GM12878 (cell line): ENCODE data around the gene SRM. TPM values are rescaled to one million over a fixed set of nuclear protein-coding genes. Genes with fewer than 3 reads are reported as not detected.
"Not testable (repeated sequence)": the region's sequence is repeated elsewhere in the genome, so short reads cannot be mapped to it uniquely, and the experiment has no call there.

Experiments used
- ATAC-seq: fragments of 200-7000 bp; cut with Tn5 transposase; 3 replicates; pipeline ENCODE4 v1.9.1; 2020; ENCODE audit warnings: mild to moderate bottlenecking, moderate library complexity
- BruUV-seq: library from RNA; stranded (reverse); fragments of 400-500 nt; replicated peaks from 2 replicates; lab custom pipeline; 2021; lab: Mats Ljungman, UMichigan
- CTCF ChIA-PET: fragments of 300-600 bp; sonication (Branson Sonifier 250); formaldehyde crosslinking; extraction: SDS; loops from one replicate; lab custom pipeline; 2021; ENCODE audit warnings: inconsistent platforms; lab: Yijun Ruan, JAX
- POLR2A ChIA-PET: fragments of 350-600 bp; formaldehyde crosslinking; extraction: SDS; loops from one replicate; lab custom pipeline; 2021; ENCODE audit warnings: inconsistent platforms; lab: Charles Lee
- RAD21 ChIA-PET: fragments of 300-600 bp; sonication (Branson Sonifier 250); formaldehyde crosslinking; loops from one replicate; lab custom pipeline; 2023; ENCODE audit warnings: antibody characterized with exemption; ENCODE audit not compliant: unreplicated experiment; lab: Charles Lee
- SMC1A ChIA-PET: fragments of 300-600 bp; sonication (Branson Sonifier 250); formaldehyde crosslinking; loops from one replicate; lab custom pipeline; 2023; ENCODE audit not compliant: unreplicated experiment, uncharacterized antibody; lab: Charles Lee
- DNase-seq: peaks from one replicate; pipeline ENCODE4 v3.0.0-alpha.2; 2011; ENCODE audit warnings: low read depth, low spot score
- FAIRE-seq: peaks from 3 replicates; lab custom pipeline; 2011; peaks lifted over from hg19 to GRCh38; lab: Jason Lieb, UNC
- H2AFZ ChIP-seq: 2 replicates; pipeline ENCODE4 v1.6.0; 2011; ENCODE audit warnings: low read depth, low read length, control low read depth; ENCODE audit not compliant: control insufficient read depth
- H3K27ac ChIP-seq: 2 replicates; pipeline ENCODE4 v1.5.1; 2011; ENCODE audit warnings: control low read depth; ENCODE audit not compliant: control insufficient read depth, insufficient read depth
- H3K27me3 ChIP-seq, 2 experiments: replicated peaks in 1 of 2; 2 replicates each; pipeline versions ENCODE4 v1.6.0 to v1.6.1; 2011; ENCODE audit warnings: low read length in 1 of 2; ENCODE audit not compliant: control insufficient read depth in 2 of 2, insufficient read depth in 2 of 2
- H3K36me3 ChIP-seq, 2 experiments: 2 replicates each; pipeline ENCODE4 v1.5.1; 2011; ENCODE audit warnings: low read length in 1 of 2; ENCODE audit not compliant: control insufficient read depth in 2 of 2, insufficient read depth in 2 of 2
- H3K4me1 ChIP-seq: 2 replicates; pipeline ENCODE4 v1.6.1; 2011; ENCODE audit warnings: mild to moderate bottlenecking, low read length, moderate library complexity, mixed read lengths; ENCODE audit not compliant: control insufficient read depth, insufficient read depth
- H3K4me2 ChIP-seq: 2 replicates; pipeline ENCODE4 v1.6.0; 2011; ENCODE audit warnings: control low read depth; ENCODE audit not compliant: control insufficient read depth, insufficient read depth
- H3K4me3 ChIP-seq: fragments of 200-600 bp; sonication (generic); 2 replicates; pipeline ENCODE4 v1.5.1; 2016
- H3K79me2 ChIP-seq: 2 replicates; pipeline ENCODE4 v1.6.0; 2011; ENCODE audit warnings: low read length; ENCODE audit not compliant: control insufficient read depth, insufficient read depth
- H3K9ac ChIP-seq: 2 replicates; pipeline ENCODE4 v1.8.0; 2011; ENCODE audit warnings: low read length, control low read depth, mixed read lengths; ENCODE audit not compliant: control insufficient read depth, insufficient read depth
- H3K9me3 ChIP-seq: replicated peaks from 3 replicates; pipeline ENCODE4 v1.5.1; 2011; ENCODE audit warnings: mild to moderate bottlenecking, low read length; ENCODE audit not compliant: control insufficient read depth, insufficient read depth
- H4K20me1 ChIP-seq: 2 replicates; pipeline ENCODE4 v1.6.0; 2011; ENCODE audit not compliant: control insufficient read depth, insufficient read depth
- ATF2 ChIP-seq: IDR thresholded peaks from 2 replicates; pipeline ENCODE4 v1.6.1; 2012; ENCODE audit warnings: low read length, inconsistent platforms
- BHLHE40 ChIP-seq, 2 experiments: fragments of 450-650 bp in 1 of 2; IDR thresholded peaks; 2 replicates each; pipeline ENCODE4 v1.6.1; 2011 to 2017; ENCODE audit warnings: low read depth in 2 of 2, borderline replicate concordance in 1 of 2, improper control_type of control experiment in 1 of 2, low read length in 1 of 2, mild to moderate bottlenecking in 1 of 2
- IKZF1 ChIP-seq: fragments of 450-650 bp; conservative IDR thresholded peaks from 2 replicates; pipeline ENCODE4 v1.6.1; 2017; ENCODE audit warnings: antibody characterized with exemption, mild to moderate bottlenecking
- IKZF2 ChIP-seq, 2 experiments: fragments of 450-650 bp; IDR thresholded peaks; 2 replicates each; pipeline ENCODE4 v1.6.1; 2017; ENCODE audit warnings: mild to moderate bottlenecking in 2 of 2, moderate library complexity in 2 of 2
- JUNB ChIP-seq: IDR thresholded peaks from 2 replicates; pipeline ENCODE4 v1.6.1; 2016; ENCODE audit warnings: antibody characterized with exemption, mild to moderate bottlenecking
- NFIC ChIP-seq: IDR thresholded peaks from 2 replicates; pipeline ENCODE4 v1.6.1; 2012; ENCODE audit warnings: low read depth, mild to moderate bottlenecking, inconsistent platforms, low read length, moderate library complexity
- NR2F1 ChIP-seq: fragments of 450-650 bp; conservative IDR thresholded peaks from 2 replicates; pipeline ENCODE4 v1.6.1; 2017; ENCODE audit warnings: mild to moderate bottlenecking
- RELB ChIP-seq: fragments of 450-650 bp; IDR thresholded peaks from 2 replicates; pipeline ENCODE4 v1.6.1; 2017; ENCODE audit warnings: low read depth, mild to moderate bottlenecking, moderate library complexity
- SKIL ChIP-seq: fragments of 450-650 bp; IDR thresholded peaks from 2 replicates; pipeline ENCODE4 v1.6.1; 2017; ENCODE audit warnings: mild to moderate bottlenecking, low read depth, inconsistent platforms; ENCODE audit not compliant: poor library complexity, severe bottlenecking
- ZNF217 ChIP-seq: fragments of 450-650 bp; IDR thresholded peaks from 2 replicates; pipeline ENCODE4 v1.6.1; 2017; ENCODE audit warnings: antibody characterized with exemption, mild to moderate bottlenecking
- WGBS: methylation state at CpG from one replicate; pipeline ENCODE4 v1.1.6; 2016; ENCODE audit warnings: low lambda C conversion rate; ENCODE audit not compliant: insufficient replicate concordance, insufficient coverage; ENCODE audit errors: missing lambda C conversion rate; 5-methylcytosine and 5-hydroxymethylcytosine counted together
- in situ Hi-C: fragments of 300-500 bp; cut with MboI; formaldehyde crosslinking; loops from 9 replicates; pipeline ENCODE4 v1.14.3; 2018; ENCODE audit warnings: mixed read lengths
- intact Hi-C: fragments of 100-400 bp; cut with micrococcal nuclease; formaldehyde crosslinking; loops from one replicate; pipeline ENCODE4 v1.14.2; 2022; ENCODE audit not compliant: unreplicated experiment
- polyA plus RNA-seq, 11 experiments: library from polyadenylated mRNA; depleted of rRNA in 4 of 11; unstranded in 6 of 11; stranded (reverse) in 5 of 11; fragments of >200 nt; fragmentation: Nextera tagmentation in 4 of 11; fragmentation: Illumina TruSeq in 1 of 11; extraction: Ambion mirVana in 4 of 11; extraction: Trizol in 1 of 11; gene quantifications; 1 replicate in 1 of 11; 2 replicates in 10 of 11; pipeline versions ENCODE4 v1.2.1 to v1.2.3, GENCODE V29; 2011 to 2016; ENCODE audit warnings: inconsistent platforms in 2 of 11, missing spikeins in 2 of 11, low read depth in 1 of 11
- total RNA-seq, 4 experiments: library from RNA; depleted of rRNA in 3 of 4; stranded (reverse); fragments of >200 nt in 3 of 4; fragmentation: Illumina TruSeq in 1 of 4; extraction: Trizol in 1 of 4; gene quantifications; 2 replicates each; pipeline versions ENCODE4 v1.2.1 to v1.2.3, GENCODE V29; 2013 to 2021

Gene SRM
- total and polyA plus RNA-seq, 10 of the 15 experiments (the other 5 are each of a cell fraction or from before 2014, with no cell fraction given): 16.7 to 255 (median 81.2) TPM

DNA sequence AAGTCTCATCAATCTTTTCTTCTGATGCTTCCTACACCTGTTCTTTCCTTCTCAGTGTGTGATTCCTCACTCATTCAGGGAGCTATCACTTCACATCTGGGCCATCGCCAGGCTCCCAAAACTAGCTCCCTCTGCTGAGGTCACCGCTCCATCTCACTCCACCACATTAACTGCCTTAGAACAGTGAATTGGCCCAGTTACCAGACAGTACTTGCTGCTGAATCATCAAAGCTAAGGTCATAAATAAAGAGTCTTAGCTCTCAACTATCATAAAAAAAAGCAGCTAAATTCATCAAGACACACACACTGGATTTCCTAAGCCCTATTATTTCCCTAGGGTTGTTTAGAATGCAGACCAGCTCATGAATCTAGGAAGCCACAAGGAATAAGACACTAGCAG, 18.8 kb upstream of the SRM start (continued):
- TF ChIP-seq RELB: no peak

- H3K4me2 ChIP-seq, FAIRE-seq, H3K79me2 ChIP-seq, intact Hi-C loops, in situ Hi-C loops, H3K9ac ChIP-seq, H3K27me3 ChIP-seq, H2AFZ ChIP-seq, DNase-seq, H3K4me3 ChIP-seq, BruUV-seq, H4K20me1 ChIP-seq, H3K9me3 ChIP-seq: not testable (repeated sequence)
- ChIA-PET CTCF (interaction anchor here (0.9 to 6.3 kb wide), 6 partner anchors 10 to 579 kb away, joined by 3 to 57 read pairs (median 4); no protein-coding TSS in a partner anchor), SMC1A (interaction anchor here (0.7 to 2.7 kb wide), 4 partner anchors 13 to 35 kb away, joined by 3 to 35 read pairs (median 8); partner anchors contain the start of gene EXOSC10), POLR2A (interaction anchor here (0.6 kb wide), 1 partner anchor 87 kb away, joined by 3 read pairs; no protein-coding TSS in a partner anchor), RAD21 (interaction anchor here (4.6 kb wide), 1 partner anchor 36 kb away, joined by 52 read pairs; no protein-coding TSS in a partner anchor)
- H3K36me3 ChIP-seq: peaks cover 32 to 35% of the 10 kb centered on the region in 2 experiments
- WGBS: 5% methylated on average over 7 of the region's 7 CpGs
- TF ChIP-seq RELB: peak; percentile 24; the same call in 1 of the 2 replicates
- peak; percentile 27 to 43; a peak in 1 of 4 replicates for TF ChIP-seq IKZF2 (IDR thresholded peaks at IDR 0.05)
- TF ChIP-seq NFIC: peak; percentile 38
- TF ChIP-seq ZNF217: peak; percentile 56; the same call in 1 of the 2 replicates
- peak; percentile 12; the same call in 1 of the 2 replicates for TF ChIP-seq IKZF1
- TF ChIP-seq SKIL: peak; percentile 65
- TF ChIP-seq BHLHE40 (IDR thresholded peaks at IDR 0.05; ENCODE audit: borderline replicate concordance in 1 of 2, low read depth in 2 of 2, low read length in 1 of 2): peak; percentile 33 to 69; a peak in 2 of 4 replicates
- TF ChIP-seq JUNB: peak; percentile 77
- 0 out of 2 replicates have a peak, but pooled peaks have one; percentile 27 for TF ChIP-seq ATF2
- TF ChIP-seq NR2F1: peak; percentile 48; the same call in 1 of the 2 replicates
- peaks cover 13% of the 10 kb centered on the region for H3K4me1 ChIP-seq
- peak; percentile 90 for ATAC-seq
- H3K27ac ChIP-seq: peak overlapping the region; percentile 62
Observed at GRCh38 chr1:11073398-11073797, 13.6 kb upstream of the SRM start.
